Liver (tissue), 9 donors: Measurements from ENCODE around the gene MVP. TPM values are rescaled to one million over a fixed set of nuclear protein-coding genes. Genes with fewer than 3 reads are reported as not detected.

Experiments used
- DNase-seq: peaks from one replicate; pipeline ENCODE4 v3.0.0-alpha.2; 2017; ENCODE audit warnings: low spot score
- H3K27ac ChIP-seq, 2 donors: one replicate each; pipeline ENCODE4 v1.7.0; 2013; ENCODE audit warnings: inconsistent platforms in 2 of 2, low read length in 2 of 2, control low read depth in 1 of 2, low read depth in 1 of 2, mild to moderate bottlenecking in 1 of 2
- H3K27me3 ChIP-seq, 4 donors: one replicate each; pipeline versions ENCODE4 v1.6.1 to v1.7.0; 2013; ENCODE audit warnings: low read length in 3 of 4, inconsistent platforms in 1 of 4, mild to moderate bottlenecking in 1 of 4, moderate library complexity in 1 of 4; ENCODE audit not compliant: control insufficient read depth in 4 of 4, insufficient read depth in 4 of 4
- H3K36me3 ChIP-seq, 4 donors: one replicate each; pipeline versions ENCODE4 v1.6.1 to v1.7.0; 2013; ENCODE audit warnings: low read length in 3 of 4, mild to moderate bottlenecking in 3 of 4, low read depth in 1 of 4, moderate library complexity in 1 of 4; ENCODE audit not compliant: control insufficient read depth in 4 of 4, insufficient read depth in 3 of 4
- H3K4me1 ChIP-seq, 4 donors: one replicate each; pipeline versions ENCODE4 v1.6.1 to v1.7.0; 2013; ENCODE audit warnings: low read length in 3 of 4, mild to moderate bottlenecking in 3 of 4, moderate library complexity in 1 of 4; ENCODE audit not compliant: control insufficient read depth in 4 of 4, insufficient read depth in 4 of 4
- H3K4me3 ChIP-seq, 3 donors: one replicate each; pipeline versions ENCODE4 v1.6.1 to v1.7.0; 2013; ENCODE audit warnings: low read length in 3 of 3, control low read depth in 1 of 3, low read depth in 1 of 3, mild to moderate bottlenecking in 1 of 3
- H3K9ac ChIP-seq, 2 donors: one replicate each; pipeline ENCODE4 v1.7.0; 2013; ENCODE audit warnings: low read length in 2 of 2, mild to moderate bottlenecking in 2 of 2, moderate library complexity in 2 of 2, control low read depth in 1 of 2, low read depth in 1 of 2
- H3K9me3 ChIP-seq, 4 donors: one replicate each; pipeline versions ENCODE4 v1.6.1 to v1.7.0; 2013; ENCODE audit warnings: low read length in 3 of 4; ENCODE audit not compliant: control insufficient read depth in 4 of 4
- CTCF ChIP-seq: fragments of 150-350 bp; IDR thresholded peaks from 2 replicates; pipeline ENCODE4 v1.5.1; 2017; ENCODE audit warnings: improper control_type of control experiment, low read depth, low read length; ENCODE audit not compliant: missing input control
- EGR1 ChIP-seq, 2 donors: IDR thresholded peaks; 2 replicates each; pipeline ENCODE4 v1.6.1; 2016 to 2018; ENCODE audit warnings: antibody characterized with exemption in 2 of 2, low read depth in 2 of 2
- FOXA1 ChIP-seq: IDR thresholded peaks from 2 replicates; pipeline ENCODE4 v1.6.1; 2016; ENCODE audit warnings: antibody characterized with exemption
- FOXA2 ChIP-seq: IDR thresholded peaks from 2 replicates; pipeline ENCODE4 v1.6.1; 2016; ENCODE audit warnings: antibody characterized with exemption
- GABPA ChIP-seq, 2 donors: IDR thresholded peaks in 1 of 2; conservative IDR thresholded peaks in 1 of 2; 2 replicates each; pipeline ENCODE4 v1.6.1; 2016; ENCODE audit warnings: antibody characterized with exemption in 2 of 2, mild to moderate bottlenecking in 1 of 2, moderate library complexity in 1 of 2
- HNF4A ChIP-seq, 2 donors: conservative IDR thresholded peaks; 2 replicates each; pipeline ENCODE4 v1.6.1; 2016; ENCODE audit warnings: antibody characterized with exemption in 2 of 2, mild to moderate bottlenecking in 2 of 2
- HNF4G ChIP-seq: IDR thresholded peaks from 2 replicates; pipeline ENCODE4 v1.6.1; 2016; ENCODE audit warnings: antibody characterized with exemption
- JUND ChIP-seq, 2 donors: IDR thresholded peaks; 2 replicates each; pipeline ENCODE4 v1.6.1; 2016; ENCODE audit warnings: antibody characterized with exemption in 2 of 2
- MAX ChIP-seq: IDR thresholded peaks from 2 replicates; pipeline ENCODE4 v1.6.1; 2016; ENCODE audit warnings: antibody characterized with exemption
- NR2F2 ChIP-seq: IDR thresholded peaks from 2 replicates; pipeline ENCODE4 v1.6.1; 2016; ENCODE audit warnings: antibody characterized with exemption
- RAD21 ChIP-seq, 2 donors: IDR thresholded peaks; 2 replicates each; pipeline ENCODE4 v1.6.1; 2016; ENCODE audit warnings: antibody characterized with exemption in 2 of 2, mild to moderate bottlenecking in 2 of 2
- RXRA ChIP-seq, 2 donors: IDR thresholded peaks; 2 replicates each; pipeline ENCODE4 v1.6.1; 2017 to 2018; ENCODE audit warnings: antibody characterized with exemption in 2 of 2, mild to moderate bottlenecking in 1 of 2
- SP1 ChIP-seq: IDR thresholded peaks from 2 replicates; pipeline ENCODE4 v1.6.1; 2018; ENCODE audit warnings: antibody characterized with exemption, mild to moderate bottlenecking
- TAF1 ChIP-seq: conservative IDR thresholded peaks from 2 replicates; pipeline ENCODE4 v1.6.1; 2016; ENCODE audit warnings: antibody characterized with exemption, mild to moderate bottlenecking
- YY1 ChIP-seq: IDR thresholded peaks from 2 replicates; pipeline ENCODE4 v1.6.1; 2016; ENCODE audit warnings: antibody characterized with exemption, mild to moderate bottlenecking
- ZBTB33 ChIP-seq: IDR thresholded peaks from 2 replicates; pipeline ENCODE4 v1.6.1; 2016; ENCODE audit warnings: antibody characterized with exemption
- WGBS: extraction: QIAGEN DNeasy Blood & Tissue Kit; methylation state at CpG from one replicate; pipeline ENCODE4 v1.1.7; 2013; 5-methylcytosine and 5-hydroxymethylcytosine counted together
- polyA plus RNA-seq, 2 donors: library from polyadenylated mRNA; stranded (reverse) in 1 of 2; unstranded in 1 of 2; fragments of 200-250 nt in 1 of 2; fragments of >200 nt in 1 of 2; fragmentation: Nextera tagmentation in 1 of 2; extraction: Ambion mirVana in 1 of 2; gene quantifications; one replicate each; pipeline versions ENCODE4 v1.2.1 to v1.2.3, GENCODE V29; 2013 to 2015
- total RNA-seq, 2 donors: library from RNA; depleted of rRNA; stranded (reverse); fragments of >200 nt; gene quantifications; one replicate each; pipeline ENCODE4 v1.2.3, GENCODE V29; 2014
- TF ChIP-seq, protein P1 (sequence below): IDR thresholded peaks from 2 replicates; pipeline ENCODE4 v1.6.1; 2016; ENCODE audit warnings: antibody characterized with exemption
- TF ChIP-seq, protein P2 (sequence below): IDR thresholded peaks from 2 replicates; pipeline ENCODE4 v1.6.1; 2016; ENCODE audit warnings: antibody characterized with exemption, mild to moderate bottlenecking
- donor health status: healthy.
- donor health status: healthy.
- donor health status: healthy.
- donor health status: healthy.
- donor health status: healthy.

Gene MVP
- total and polyA plus RNA-seq, 4 donors = 30.7 to 78.4 (median 50.7) TPM

GRCh38 chr16:29862884-29863668 lies 42.8 kb downstream of the MVP start, which contains the start of gene CDIPT:
TSS of gene CDIPT (minus strand) at chr16:29863226. CDS start at chr16:29862857, 369 bp downstream.
- no peaks in the 10 kb centered on the region for H3K9me3 ChIP-seq
- H3K4me1 ChIP-seq = peaks cover 7 to 36% (median 22%) of the 10 kb centered on the region in 4 donors
- H3K4me3 ChIP-seq = peak within 1 kb of the TSS; percentile 87 to 98 (median 93)
- no peaks in the 10 kb centered on the region for H3K27me3 ChIP-seq
- peak within 1 kb of the TSS; percentile 88 to 95 for H3K27ac ChIP-seq
- H3K9ac ChIP-seq = peak within 1 kb of the TSS; percentile 56 to 97
- TF ChIP-seq FOXA1 (peak; percentile 11), CTCF (peak; percentile 38), YY1 (peak; percentile 88), NR2F2 (peak; percentile 69), SP1 (peak; percentile 90), HNF4A (conservative IDR thresholded peaks at IDR 0.05) (peak; percentile 44 to 73), JUND (IDR thresholded peaks at IDR 0.05) (peak in 1 of 2 donors; percentile 85), GABPA (IDR thresholded peaks at IDR 0.05 in 1 of 2, conservative IDR thresholded peaks at IDR 0.05 in 1 of 2) (peak in 1 of 2 donors; percentile 79), HNF4G (no peak), RXRA (IDR thresholded peaks at IDR 0.05) (peak; percentile 68 to 85), MAX (peak; percentile 97), FOXA2 (no peak), EGR1 (IDR thresholded peaks at IDR 0.05; ENCODE audit: low read depth in 2 of 2) (peak; percentile 45 to 77), TAF1 (peak; percentile 92), ZBTB33 (peak; percentile 93), RAD21 (IDR thresholded peaks at IDR 0.05) (peak; percentile 57 to 68)
- TF ChIP-seq, protein P1, sequence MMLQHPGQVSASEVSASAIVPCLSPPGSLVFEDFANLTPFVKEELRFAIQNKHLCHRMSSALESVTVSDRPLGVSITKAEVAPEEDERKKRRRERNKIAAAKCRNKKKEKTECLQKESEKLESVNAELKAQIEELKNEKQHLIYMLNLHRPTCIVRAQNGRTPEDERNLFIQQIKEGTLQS = no peak
- TF ChIP-seq, protein P2, sequence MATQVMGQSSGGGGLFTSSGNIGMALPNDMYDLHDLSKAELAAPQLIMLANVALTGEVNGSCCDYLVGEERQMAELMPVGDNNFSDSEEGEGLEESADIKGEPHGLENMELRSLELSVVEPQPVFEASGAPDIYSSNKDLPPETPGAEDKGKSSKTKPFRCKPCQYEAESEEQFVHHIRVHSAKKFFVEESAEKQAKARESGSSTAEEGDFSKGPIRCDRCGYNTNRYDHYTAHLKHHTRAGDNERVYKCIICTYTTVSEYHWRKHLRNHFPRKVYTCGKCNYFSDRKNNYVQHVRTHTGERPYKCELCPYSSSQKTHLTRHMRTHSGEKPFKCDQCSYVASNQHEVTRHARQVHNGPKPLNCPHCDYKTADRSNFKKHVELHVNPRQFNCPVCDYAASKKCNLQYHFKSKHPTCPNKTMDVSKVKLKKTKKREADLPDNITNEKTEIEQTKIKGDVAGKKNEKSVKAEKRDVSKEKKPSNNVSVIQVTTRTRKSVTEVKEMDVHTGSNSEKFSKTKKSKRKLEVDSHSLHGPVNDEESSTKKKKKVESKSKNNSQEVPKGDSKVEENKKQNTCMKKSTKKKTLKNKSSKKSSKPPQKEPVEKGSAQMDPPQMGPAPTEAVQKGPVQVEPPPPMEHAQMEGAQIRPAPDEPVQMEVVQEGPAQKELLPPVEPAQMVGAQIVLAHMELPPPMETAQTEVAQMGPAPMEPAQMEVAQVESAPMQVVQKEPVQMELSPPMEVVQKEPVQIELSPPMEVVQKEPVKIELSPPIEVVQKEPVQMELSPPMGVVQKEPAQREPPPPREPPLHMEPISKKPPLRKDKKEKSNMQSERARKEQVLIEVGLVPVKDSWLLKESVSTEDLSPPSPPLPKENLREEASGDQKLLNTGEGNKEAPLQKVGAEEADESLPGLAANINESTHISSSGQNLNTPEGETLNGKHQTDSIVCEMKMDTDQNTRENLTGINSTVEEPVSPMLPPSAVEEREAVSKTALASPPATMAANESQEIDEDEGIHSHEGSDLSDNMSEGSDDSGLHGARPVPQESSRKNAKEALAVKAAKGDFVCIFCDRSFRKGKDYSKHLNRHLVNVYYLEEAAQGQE = peak; percentile 78
- under 1% methylated on average over 56 of the region's 57 CpGs for WGBS
- peak; percentile 88 for DNase-seq
- peaks cover 0 to 19% (median 8%) of the 10 kb centered on the region in 4 donors for H3K36me3 ChIP-seq
